SK-N-SH (cell line): Measurements from ENCODE around the gene IL4R. TPM values are rescaled to one million over a fixed set of nuclear protein-coding genes. Genes with fewer than 3 reads are reported as not detected.
A peak's percentile ranks its signal among the peaks of the same experiment; 100 is the strongest.

ENCODE experiments used
- CTCF ChIA-PET: fragments of 300-600, 350-600 bp; formaldehyde crosslinking; extraction: SDS; loops from one replicate; lab custom pipeline; 2021; lab: Yijun Ruan, JAX
- POLR2A ChIA-PET: fragments of 350-600 bp; sonication (Branson Sonifier 250); formaldehyde crosslinking; extraction: SDS; loops from one replicate; lab custom pipeline; 2020; ENCODE audit warnings: antibody characterized with exemption, inconsistent platforms; lab: Yijun Ruan, JAX
- DNase-seq: peaks from one replicate; pipeline ENCODE4 v3.0.0; 2012
- H2AFZ ChIP-seq: fragments of 200-600 bp; sonication (generic); 2 replicates; pipeline ENCODE4 v1.8.1; 2016; ENCODE audit warnings: antibody characterized with exemption, mild to moderate bottlenecking, low read depth
- H3F3A ChIP-seq: fragments of 200-600 bp; sonication (generic); replicated peaks from 2 replicates; pipeline ENCODE3; 2016; ENCODE audit warnings: antibody characterized with exemption, mild to moderate bottlenecking; ENCODE audit not compliant: insufficient read depth
- H3K27ac ChIP-seq, 2 experiments: fragments of 200-500 bp in 1 of 2; fragments of 200-600 bp in 1 of 2; sonication (Bioruptor generic) in 1 of 2; sonication (generic), shearing (Covaris generic) in 1 of 2; 2 replicates each; pipeline versions ENCODE4 v1.5.1 to v1.6.1; 2014 to 2016; ENCODE audit warnings: low read depth in 2 of 2, inconsistent platforms in 1 of 2, low read length in 1 of 2, mild to moderate bottlenecking in 1 of 2, mixed read lengths in 1 of 2
- H3K27me3 ChIP-seq: fragments of 200-600 bp; sonication (generic), shearing (Covaris generic); 2 replicates; pipeline ENCODE4 v1.6.1; 2016; ENCODE audit warnings: mixed run types; ENCODE audit not compliant: insufficient read depth
- H3K36me3 ChIP-seq, 2 experiments: fragments of 200-500 bp in 1 of 2; fragments of 200-600 bp in 1 of 2; sonication (Bioruptor generic) in 1 of 2; sonication (generic) in 1 of 2; replicated peaks in 1 of 2; 2 replicates each; pipeline versions ENCODE3 to v1.5.1; 2014 to 2016; ENCODE audit warnings: low read length in 1 of 2, mild to moderate bottlenecking in 1 of 2; ENCODE audit not compliant: insufficient read depth in 2 of 2, control insufficient read depth in 1 of 2
- H3K4me1 ChIP-seq, 2 experiments: fragments of 200-500 bp in 1 of 2; fragments of 200-600 bp in 1 of 2; sonication (Bioruptor generic) in 1 of 2; sonication (generic), shearing (Covaris generic) in 1 of 2; 2 replicates each; pipeline versions ENCODE4 v1.5.1 to v1.6.1; 2014 to 2016; ENCODE audit warnings: low read depth in 1 of 2, low read length in 1 of 2, mixed run types in 1 of 2; ENCODE audit not compliant: insufficient read depth in 2 of 2, control insufficient read depth in 1 of 2
- H3K4me2 ChIP-seq: fragments of 200-600 bp; sonication (generic), shearing (Covaris generic); 2 replicates; pipeline ENCODE4 v1.6.1; 2017; ENCODE audit warnings: mixed run types
- H3K4me3 ChIP-seq, 2 experiments: fragments of 200-500 bp in 1 of 2; fragments of 200-600 bp in 1 of 2; sonication (Bioruptor generic) in 1 of 2; sonication (generic), shearing (Covaris generic) in 1 of 2; 2 replicates each; pipeline versions ENCODE4 v1.5.1 to v1.8.1; 2014 to 2016; ENCODE audit warnings: low read depth in 2 of 2, inconsistent platforms in 1 of 2, low read length in 1 of 2, mild to moderate bottlenecking in 1 of 2, mixed read lengths in 1 of 2, moderate library complexity in 1 of 2
- H3K79me2 ChIP-seq: fragments of 200-600 bp; sonication (generic); 2 replicates; pipeline ENCODE4 v1.8.1; 2017; ENCODE audit warnings: mild to moderate bottlenecking; ENCODE audit not compliant: insufficient read depth
- H3K9ac ChIP-seq: fragments of 200-600 bp; sonication (generic); 2 replicates; pipeline ENCODE4 v1.6.1; 2017; ENCODE audit warnings: mixed run types
- H3K9me2 ChIP-seq: fragments of 200-600 bp; sonication (generic); 2 replicates; pipeline ENCODE4 v1.6.1; 2017; ENCODE audit warnings: mixed run types
- H3K9me3 ChIP-seq: fragments of 200-600 bp; sonication (generic); 2 replicates; pipeline ENCODE4 v1.6.1; 2017; ENCODE audit warnings: mixed run types, mild to moderate bottlenecking, moderate library complexity
- H4K20me1 ChIP-seq: fragments of 200-600 bp; sonication (generic); 2 replicates; pipeline ENCODE4 v1.6.1; 2017; ENCODE audit warnings: mild to moderate bottlenecking, mixed run types; ENCODE audit not compliant: insufficient read depth
- EP300 ChIP-seq, 2 experiments: IDR thresholded peaks; 2 replicates each; pipeline versions ENCODE4 v1.4.0 to v1.6.1; 2012; ENCODE audit warnings: borderline replicate concordance in 1 of 2, low read depth in 1 of 2, low read length in 1 of 2
- FOXJ3 ChIP-seq: sonication (generic); formaldehyde crosslinking; IDR thresholded peaks from 2 replicates; pipeline ENCODE4 v1.5.1; 2020; ENCODE audit warnings: mild to moderate bottlenecking, missing genetic modification reagents
- FOXM1 ChIP-seq: IDR thresholded peaks from 2 replicates; pipeline ENCODE4 v1.4.0; 2012; ENCODE audit warnings: low read depth, mild to moderate bottlenecking
- JUND ChIP-seq: IDR thresholded peaks from 2 replicates; pipeline ENCODE4 v1.4.0; 2012
- RFX5 ChIP-seq: IDR thresholded peaks from 2 replicates; pipeline ENCODE4 v1.6.1; 2012; ENCODE audit warnings: mild to moderate bottlenecking, improper control_type of control experiment, low read length
- SIN3A ChIP-seq: IDR thresholded peaks from 2 replicates; pipeline ENCODE4 v1.6.1; 2012; ENCODE audit warnings: low read depth, mild to moderate bottlenecking, low read length, moderate library complexity, borderline replicate concordance
- TEAD4 ChIP-seq: IDR thresholded peaks from 2 replicates; pipeline ENCODE4 v1.4.0; 2012; ENCODE audit warnings: mild to moderate bottlenecking, borderline replicate concordance; ENCODE audit not compliant: insufficient read depth
- WGBS: methylation state at CpG from one replicate; pipeline ENCODE4 v1.1.6; 2017; ENCODE audit warnings: low lambda C conversion rate; 5-methylcytosine and 5-hydroxymethylcytosine counted together
- polyA plus RNA-seq, 3 experiments: library from polyadenylated mRNA; depleted of rRNA; stranded (reverse); fragments of >200 nt; gene quantifications; 2 replicates each; pipeline ENCODE4 v1.2.3, GENCODE V29; 2012
- TF ChIP-seq, protein P1 (sequence below): IDR thresholded peaks from 2 replicates; pipeline ENCODE4 v1.4.0; 2012; ENCODE audit warnings: low read depth, borderline replicate concordance

Gene IL4R
- polyA plus RNA-seq, 1 of the 3 experiments (the other 2 are of a cell fraction): 16.1 TPM

DNA sequence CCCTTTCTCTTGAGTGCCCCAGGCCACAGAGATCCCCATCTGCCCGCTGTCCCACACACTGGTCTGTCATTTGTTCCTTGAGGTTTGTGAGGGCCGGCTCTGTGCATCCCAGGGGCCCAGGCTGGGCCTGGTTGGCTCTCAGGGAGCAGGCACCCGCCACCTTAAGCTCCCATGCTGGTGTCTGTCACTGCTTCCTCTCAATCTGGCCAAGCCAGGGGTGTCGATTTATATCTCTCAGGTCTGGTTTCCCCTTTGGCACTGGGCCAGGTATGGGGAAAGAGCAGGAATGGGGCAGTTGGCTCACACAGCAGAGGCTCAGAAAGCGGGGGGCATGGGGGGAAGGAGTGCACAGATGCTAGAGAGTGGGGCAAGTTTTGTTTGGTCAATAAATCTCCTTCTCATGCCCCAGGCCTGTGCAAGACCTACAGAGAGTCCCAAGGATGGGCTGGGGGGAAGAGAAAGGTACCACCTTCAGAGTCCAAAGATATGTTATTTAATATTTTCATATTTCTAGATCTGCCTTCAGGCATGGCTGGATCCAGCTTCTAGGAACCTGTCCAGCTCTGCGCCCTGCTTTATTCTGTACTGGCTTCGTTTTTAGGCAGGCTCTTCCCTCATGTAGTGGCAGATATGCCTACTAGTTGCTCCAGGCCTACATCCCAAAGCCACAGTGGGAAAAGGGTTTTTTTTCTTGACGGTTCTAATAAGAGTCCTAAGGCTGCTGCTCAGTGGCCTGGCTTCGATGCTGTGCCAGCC lies 34.3 kb downstream of the IL4R start:
- no peak for TF ChIP-seq EP300 (IDR thresholded peaks at IDR 0.05; ENCODE audit: borderline replicate concordance in 1 of 2, low read depth in 1 of 2, low read length in 1 of 2)
- TF ChIP-seq JUND: no peak
- TF ChIP-seq, protein P1, sequence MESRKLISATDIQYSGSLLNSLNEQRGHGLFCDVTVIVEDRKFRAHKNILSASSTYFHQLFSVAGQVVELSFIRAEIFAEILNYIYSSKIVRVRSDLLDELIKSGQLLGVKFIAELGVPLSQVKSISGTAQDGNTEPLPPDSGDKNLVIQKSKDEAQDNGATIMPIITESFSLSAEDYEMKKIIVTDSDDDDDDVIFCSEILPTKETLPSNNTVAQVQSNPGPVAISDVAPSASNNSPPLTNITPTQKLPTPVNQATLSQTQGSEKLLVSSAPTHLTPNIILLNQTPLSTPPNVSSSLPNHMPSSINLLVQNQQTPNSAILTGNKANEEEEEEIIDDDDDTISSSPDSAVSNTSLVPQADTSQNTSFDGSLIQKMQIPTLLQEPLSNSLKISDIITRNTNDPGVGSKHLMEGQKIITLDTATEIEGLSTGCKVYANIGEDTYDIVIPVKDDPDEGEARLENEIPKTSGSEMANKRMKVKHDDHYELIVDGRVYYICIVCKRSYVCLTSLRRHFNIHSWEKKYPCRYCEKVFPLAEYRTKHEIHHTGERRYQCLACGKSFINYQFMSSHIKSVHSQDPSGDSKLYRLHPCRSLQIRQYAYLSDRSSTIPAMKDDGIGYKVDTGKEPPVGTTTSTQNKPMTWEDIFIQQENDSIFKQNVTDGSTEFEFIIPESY: no peak
- TF ChIP-seq SIN3A: no peak
- Histone ChIP-seq H3K79me2 (peaks cover 3% of the 10 kb centered on the region; the same call in 1 of the 2 replicates), H3K27ac (no peak overlapping the region), H3K9me2 (no peaks in the 10 kb centered on the region), H3K9me3 (no peaks in the 10 kb centered on the region), H3K9ac (no peak overlapping the region), H2AFZ (no peak overlapping the region), H3K4me3 (no peak overlapping the region), H3K27me3 (no peaks in the 10 kb centered on the region), H3K4me1 (peaks cover 0 to 7% of the 10 kb centered on the region in 2 experiments; a peak in 1 of 4 replicates), H3K4me2 (no peak overlapping the region), H3K36me3 (peaks cover 3 to 35% of the 10 kb centered on the region in 2 experiments), H4K20me1 (no peaks in the 10 kb centered on the region), H3F3A (no peaks in the 10 kb centered on the region)
- WGBS: 70% methylated on average over 6 of the region's 9 CpGs
- ChIA-PET CTCF (interaction anchor here (0.6 to 2.9 kb wide), 5 partner anchors 20 to 169 kb away, joined by 3 to 10 read pairs (median 3); no protein-coding TSS in a partner anchor), POLR2A (no interaction called here)
- DNase-seq: peak; percentile 73

DNA sequence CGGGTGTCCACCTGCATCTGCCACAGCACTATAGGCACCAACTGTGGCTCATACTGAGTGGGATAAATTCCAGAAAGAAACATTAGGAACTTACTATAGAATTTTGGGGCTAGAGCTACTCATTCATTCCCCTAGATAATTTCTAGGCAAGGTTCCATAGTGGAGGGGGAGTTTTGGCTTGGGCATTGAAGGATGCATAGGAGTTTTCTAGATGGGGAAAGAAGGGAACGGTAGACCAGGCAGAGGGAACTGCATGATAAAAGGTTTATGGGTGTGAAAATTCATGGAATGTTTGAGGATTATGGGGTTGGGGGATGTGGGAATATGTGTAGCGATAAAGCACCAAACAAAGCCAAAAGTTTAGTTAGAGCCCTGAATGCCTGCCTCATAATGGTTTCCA lies 35.5 kb downstream of the IL4R start:
- Histone ChIP-seq H3K79me2 (0 out of 2 replicates have a peak, but pooled peaks cover 3% of the 10 kb centered on the region), H2AFZ (no peak overlapping the region), H3K27ac (no peak overlapping the region), H3K4me3 (no peak overlapping the region), H3K9ac (no peak overlapping the region), H3K27me3 (no peaks in the 10 kb centered on the region), H3F3A (no peaks in the 10 kb centered on the region), H3K4me2 (no peak overlapping the region), H4K20me1 (no peaks in the 10 kb centered on the region), H3K4me1 (peaks cover 0 to 7% of the 10 kb centered on the region in 2 experiments; a peak in 1 of 4 replicates), H3K36me3 (peaks cover 3 to 26% of the 10 kb centered on the region in 2 experiments), H3K9me3 (no peaks in the 10 kb centered on the region), H3K9me2 (no peaks in the 10 kb centered on the region)
- no peak for DNase-seq
- TF ChIP-seq SIN3A: no peak
- TF ChIP-seq RFX5: no peak
- no peak for TF ChIP-seq FOXM1
- no peak for TF ChIP-seq JUND
- TF ChIP-seq TEAD4: no peak
- TF ChIP-seq FOXJ3: no peak
- ChIA-PET POLR2A (no interaction called here), CTCF (interaction anchor here (0.7 to 2.9 kb wide), 4 partner anchors 17 to 170 kb away, joined by 3 to 10 read pairs (median 8); no protein-coding TSS in a partner anchor)
- WGBS: 93% methylated on average over 3 of the region's 3 CpGs
